H1 (cell line): ENCODE measurements around the gene PINLYP. TPM values are rescaled to one million over a fixed set of nuclear protein-coding genes. Genes with fewer than 3 reads are reported as not detected.

Source experiments
- BCL11A ChIP-seq, 2 experiments: IDR thresholded peaks; one replicate each; pipeline ENCODE4 v1.6.1; 2011; ENCODE audit warnings: low read depth in 2 of 2, low read length in 2 of 2, mild to moderate bottlenecking in 2 of 2
- CBX5 ChIP-seq: fragments of 300-800, 300-1000 bp; sonication (generic); IDR thresholded peaks from 2 replicates; pipeline ENCODE4 v1.7.1; 2016; ENCODE audit warnings: antibody characterized with exemption, low read length, low read depth
- CBX8 ChIP-seq: fragments of 300-800, 300-1000 bp; sonication (generic); IDR thresholded peaks from 2 replicates; pipeline ENCODE4 v1.7.1; 2016; ENCODE audit warnings: low read depth, low read length, borderline replicate concordance
- CTCF ChIP-seq, 3 experiments: IDR thresholded peaks; 1 replicate in 2 of 3; 2 replicates in 1 of 3; pipeline versions ENCODE4 v1.5.1 to v1.6.1; 2011; ENCODE audit warnings: low read length in 3 of 3, mild to moderate bottlenecking in 3 of 3, inconsistent platforms in 2 of 3, low read depth in 1 of 3, moderate library complexity in 1 of 3; ENCODE audit not compliant: insufficient read depth in 1 of 3; ENCODE audit errors: control extremely low read depth in 1 of 3
- GTF2F1 ChIP-seq: IDR thresholded peaks from 2 replicates; pipeline ENCODE4 v1.6.1; 2012; ENCODE audit warnings: low read depth, low read length, improper control_type of control experiment, borderline replicate concordance
- HDAC2 ChIP-seq, 2 experiments: fragments of 300-600 bp in 1 of 2; sonication (generic) in 1 of 2; IDR thresholded peaks; 2 replicates each; pipeline ENCODE4 v1.6.1; 2011 to 2012; ENCODE audit warnings: low read depth in 2 of 2, low read length in 2 of 2, mild to moderate bottlenecking in 2 of 2, moderate library complexity in 2 of 2, borderline replicate concordance in 1 of 2, inconsistent platforms in 1 of 2
- MAFK ChIP-seq: IDR thresholded peaks from 2 replicates; pipeline ENCODE4 v1.6.1; 2012; ENCODE audit warnings: low read depth, mild to moderate bottlenecking, improper control_type of control experiment, low read length
- MAX ChIP-seq: IDR thresholded peaks from 2 replicates; pipeline ENCODE4 v1.6.1; 2012; ENCODE audit warnings: inconsistent platforms
- NANOG ChIP-seq: IDR thresholded peaks from 2 replicates; pipeline ENCODE4 v1.6.1; 2011; ENCODE audit warnings: low read length, low read depth, mild to moderate bottlenecking, inconsistent platforms; ENCODE audit not compliant: insufficient read depth, poor library complexity, severe bottlenecking
- NRF1 ChIP-seq: IDR thresholded peaks from 2 replicates; pipeline ENCODE4 v1.6.1; 2011; ENCODE audit warnings: mild to moderate bottlenecking, low read depth, low read length, improper control_type of control experiment
- PHF8 ChIP-seq: fragments of 200-600 bp; sonication (generic); conservative IDR thresholded peaks from 2 replicates; pipeline ENCODE4 v1.7.1; 2012; ENCODE audit warnings: low read depth, mild to moderate bottlenecking, inconsistent platforms, low read length, moderate library complexity
- POLR2A ChIP-seq, 2 experiments: IDR thresholded peaks; 1 replicate in 1 of 2; 2 replicates in 1 of 2; pipeline ENCODE4 v1.6.1; 2011; ENCODE audit warnings: low read depth in 2 of 2, low read length in 2 of 2, mild to moderate bottlenecking in 2 of 2; ENCODE audit errors: control extremely low read depth in 1 of 2
- POU5F1 ChIP-seq: IDR thresholded peaks from 2 replicates; pipeline ENCODE4 v1.6.1; 2011; ENCODE audit warnings: low read depth, mild to moderate bottlenecking, low read length, moderate library complexity
- RAD21 ChIP-seq, 2 experiments: IDR thresholded peaks in 1 of 2; conservative IDR thresholded peaks in 1 of 2; 2 replicates each; pipeline ENCODE4 v1.6.1; 2011; ENCODE audit warnings: low read depth in 2 of 2, low read length in 2 of 2, improper control_type of control experiment in 1 of 2, inconsistent platforms in 1 of 2, mild to moderate bottlenecking in 1 of 2, moderate library complexity in 1 of 2
- RBBP5 ChIP-seq: IDR thresholded peaks from 2 replicates; pipeline ENCODE4 v1.7.1; 2012; ENCODE audit warnings: low read depth, mild to moderate bottlenecking, inconsistent platforms, low read length, moderate library complexity, borderline replicate concordance
- SAP30 ChIP-seq: fragments of 300-600 bp; sonication (generic); IDR thresholded peaks from 2 replicates; pipeline ENCODE4 v1.7.1; 2012; ENCODE audit warnings: low read length, moderate library complexity, mild to moderate bottlenecking, inconsistent platforms; ENCODE audit not compliant: insufficient read depth, insufficient replicate concordance
- SP2 ChIP-seq: IDR thresholded peaks from 2 replicates; pipeline ENCODE4 v1.6.1; 2012; ENCODE audit warnings: mild to moderate bottlenecking, low read length, inconsistent platforms
- SRF ChIP-seq: IDR thresholded peaks from 2 replicates; pipeline ENCODE4 v1.6.1; 2011; ENCODE audit warnings: mild to moderate bottlenecking, low read depth, low read length, moderate library complexity
- TBP ChIP-seq: IDR thresholded peaks from 2 replicates; pipeline ENCODE4 v1.6.1; 2011; ENCODE audit warnings: low read depth, low read length, improper control_type of control experiment
- ZNF274 ChIP-seq: IDR thresholded peaks from 2 replicates; pipeline ENCODE4 v1.7.0; 2012; ENCODE audit warnings: low read length, borderline replicate concordance; ENCODE audit errors: extremely low read depth
- polyA plus RNA-seq, 7 experiments: library from polyadenylated mRNA; depleted of rRNA in 3 of 7; stranded (reverse) in 5 of 7; unstranded in 2 of 7; fragments of >200 nt in 5 of 7; fragments of 200-250 nt in 2 of 7; gene quantifications; 1 replicate in 5 of 7; 2 replicates in 1 of 7; 4 replicates in 1 of 7; pipeline versions ENCODE4 v1.2.1 to v1.2.3, GENCODE V29; 2011 to 2013; ENCODE audit warnings: missing spikeins in 2 of 7, mixed read lengths in 2 of 7
- total RNA-seq: library from RNA; stranded (reverse); fragmentation: NEBNext Ultra II Directional; extraction: Animal tissue kit (Norgen Biotek cat#: 25700); gene quantifications from 2 replicates; pipeline ENCODE4 v1.2.1, GENCODE V29; 2021

PINLYP gene
- total and polyA plus RNA-seq, 2 of the 8 experiments (the other 6 are each of a cell fraction or from before 2014, with no cell fraction given), result 7.5 to 31.3 TPM

GRCh38 chr19:43534816-43535761, 40.5 kb upstream of the PINLYP start (continued):
- TF ChIP-seq POLR2A (IDR thresholded peaks at IDR 0.05; ENCODE audit: control extremely low read depth in 1 of 2, low read depth in 2 of 2, low read length in 2 of 2), result no peak
- TF ChIP-seq RAD21 (IDR thresholded peaks at IDR 0.05 in 1 of 2, conservative IDR thresholded peaks at IDR 0.05 in 1 of 2; ENCODE audit: low read depth in 2 of 2, low read length in 2 of 2), result peak; percentile 52 to 65
- no peak for TF ChIP-seq RBBP5
- TF ChIP-seq PHF8, result no peak
- peak; percentile 80 to 91 (median 83) for TF ChIP-seq CTCF (IDR thresholded peaks at IDR 0.05; ENCODE audit: control extremely low read depth in 1 of 3, insufficient read depth in 1 of 3, low read depth in 1 of 3, low read length in 3 of 3)
- TF ChIP-seq CBX8, result no peak
- no peak for TF ChIP-seq POU5F1
- TF ChIP-seq SRF, result no peak
- TF ChIP-seq MAX, result peak; percentile 53; the same call in 1 of the 2 replicates
- no peak for TF ChIP-seq GTF2F1
- no peak for TF ChIP-seq NANOG
- TF ChIP-seq NRF1, result no peak
- TF ChIP-seq SP2, result no peak
- TF ChIP-seq HDAC2 (IDR thresholded peaks at IDR 0.05; ENCODE audit: borderline replicate concordance in 1 of 2, low read depth in 2 of 2, low read length in 2 of 2), result no peak
- no peak for TF ChIP-seq MAFK
- TF ChIP-seq ZNF274, result no peak
- TF ChIP-seq BCL11A (IDR thresholded peaks at IDR 0.05; ENCODE audit: low read depth in 2 of 2, low read length in 2 of 2), result no peak
- TF ChIP-seq SAP30, result no peak
- no peak for TF ChIP-seq CBX5
- TF ChIP-seq TBP, result 0 out of 2 replicates have a peak, but pooled peaks have one; percentile 31
